Lower leg skin (tissue), 4 donors: ENCODE measurements around the gene INF2. TPM values are rescaled to one million over a fixed set of nuclear protein-coding genes. Genes with fewer than 3 reads are reported as not detected.
A peak's percentile ranks its signal among the peaks of the same experiment; 100 is the strongest.

Source experiments
- DNase-seq, 2 donors: peaks; one replicate each; pipeline ENCODE4 v3.0.0-alpha.2; 2019; ENCODE audit warnings: low spot score in 2 of 2
- H3K4me3 ChIP-seq: fragments of 200-600 bp; sonication (generic); 2 replicates; pipeline ENCODE4 v1.5.1; 2017; ENCODE audit warnings: mild to moderate bottlenecking, low read depth; ENCODE audit not compliant: poor library complexity, severe bottlenecking
- CTCF ChIP-seq, 3 donors: fragments of 450-650 bp; IDR thresholded peaks; one replicate each; pipeline ENCODE4 v1.5.1; 2016; ENCODE audit warnings: antibody characterized with exemption in 3 of 3, mild to moderate bottlenecking in 3 of 3, moderate library complexity in 2 of 3
- POLR2A ChIP-seq, 2 donors: fragments of 450-650 bp; IDR thresholded peaks; one replicate each; pipeline ENCODE4 v1.6.1; 2016 to 2017; ENCODE audit warnings: antibody characterized with exemption in 2 of 2, mild to moderate bottlenecking in 1 of 2, moderate library complexity in 1 of 2
- WGBS, 2 donors: methylation state at CpG; one replicate each; pipeline ENCODE4 v1.1.5; 2018; 5-methylcytosine and 5-hydroxymethylcytosine counted together
- intact Hi-C: fragments of 100-400 bp; cut with DNase I; formaldehyde crosslinking; loops from one replicate; pipeline ENCODE4 v1.15.0; 2023; ENCODE audit warnings: low total_unique reads
- total RNA-seq, 4 donors: library from RNA; depleted of rRNA; stranded (reverse); fragments of >200 nt; gene quantifications; one replicate each; pipeline ENCODE4 v1.1.0, GENCODE V29; 2016

The INF2 gene
- total RNA-seq, 4 donors from 2014 or later, result 63.8 to 121 (median 83.9) TPM

- 2 to 5% methylated on average over 24 to 29 of the region's 50 CpGs for WGBS, 2 donors
- TF ChIP-seq CTCF (IDR thresholded peaks at IDR 0.05), result no peak
- no peak for TF ChIP-seq POLR2A (IDR thresholded peaks at IDR 0.05)
- DNase-seq, result no peak
- intact Hi-C loops, result no loop called here
- H3K4me3 ChIP-seq, result peak overlapping the region; percentile 84
These were observed 678 bp downstream of the INF2 start for GRCh38 chr14:104689881-104690711.

GRCh38 chr14:104690861-104691455 is 1.5 kb downstream of the INF2 start:
- no peak for TF ChIP-seq POLR2A (IDR thresholded peaks at IDR 0.05)
- no peak for TF ChIP-seq CTCF (IDR thresholded peaks at IDR 0.05)
- intact Hi-C loops, result no loop called here
- no peak overlapping the region for H3K4me3 ChIP-seq
- DNase-seq, result no peak
- WGBS, 2 donors, result 62% methylated on average over 15 to 16 of the region's 16 CpGs

- intact Hi-C loops, result no loop called here
- WGBS, 2 donors, result 78 to 86% methylated on average over 15 to 19 of the region's 19 CpGs
- no peak for DNase-seq
- no peak overlapping the region for H3K4me3 ChIP-seq
- no peak for TF ChIP-seq POLR2A (IDR thresholded peaks at IDR 0.05)
- no peak for TF ChIP-seq CTCF (IDR thresholded peaks at IDR 0.05)
These were observed 2.3 kb downstream of the INF2 start for GRCh38 chr14:104691546-104692260.

GRCh38 chr14:104692261-104692938 is 3.0 kb downstream of the INF2 start:
- no peak for TF ChIP-seq CTCF (IDR thresholded peaks at IDR 0.05)
- no peak for TF ChIP-seq POLR2A (IDR thresholded peaks at IDR 0.05)
- DNase-seq, result no peak
- no peak overlapping the region for H3K4me3 ChIP-seq
- intact Hi-C loops, result no loop called here
- WGBS, 2 donors, result 87 to 90% methylated on average over 11 to 13 of the region's 15 CpGs

- 80 to 81% methylated on average over 3 to 5 of the region's 5 CpGs for WGBS, 2 donors
- intact Hi-C loops, result no loop called here
- no peak for TF ChIP-seq CTCF (IDR thresholded peaks at IDR 0.05)
- no peak for TF ChIP-seq POLR2A (IDR thresholded peaks at IDR 0.05)
- H3K4me3 ChIP-seq, result no peak overlapping the region
- DNase-seq, result no peak
These were observed 3.5 kb downstream of the INF2 start for GRCh38 chr14:104692939-104693315.
